Ishikawa (cell line): ENCODE measurements around the gene GAK.

Experiments used
- CEBPB ChIP-seq: IDR thresholded peaks from 2 replicates; pipeline ENCODE4 v1.6.1; 2012
- CREB1 ChIP-seq: IDR thresholded peaks from 2 replicates; pipeline ENCODE4 v1.6.1; 2012; ENCODE audit warnings: low read depth
- EGR1 ChIP-seq: IDR thresholded peaks from 2 replicates; pipeline ENCODE4 v1.6.1; 2012
- EP300 ChIP-seq: IDR thresholded peaks from 2 replicates; pipeline ENCODE4 v1.6.1; 2012; ENCODE audit warnings: borderline replicate concordance
- FOXM1 ChIP-seq: IDR thresholded peaks from 2 replicates; pipeline ENCODE4 v1.6.1; 2012; ENCODE audit warnings: low read depth, borderline replicate concordance
- MAX ChIP-seq: IDR thresholded peaks from 2 replicates; pipeline ENCODE4 v1.6.1; 2012
- NFIC ChIP-seq: IDR thresholded peaks from 2 replicates; pipeline ENCODE4 v1.6.1; 2012
- RAD21 ChIP-seq: IDR thresholded peaks from 2 replicates; pipeline ENCODE4 v1.6.1; 2012; ENCODE audit warnings: low read depth
- REST ChIP-seq: IDR thresholded peaks from 2 replicates; pipeline ENCODE4 v1.6.1; 2012; ENCODE audit warnings: low read depth, mild to moderate bottlenecking
- TAF1 ChIP-seq: IDR thresholded peaks from 2 replicates; pipeline ENCODE4 v1.6.1; 2012; ENCODE audit warnings: low read depth, mild to moderate bottlenecking
- TCF12 ChIP-seq: IDR thresholded peaks from 2 replicates; pipeline ENCODE4 v1.6.1; 2012; ENCODE audit warnings: low read depth
- TEAD4 ChIP-seq: IDR thresholded peaks from 2 replicates; pipeline ENCODE4 v1.6.1; 2012
- USF1 ChIP-seq: IDR thresholded peaks from 2 replicates; pipeline ENCODE4 v1.6.1; 2012
- YY1 ChIP-seq: IDR thresholded peaks from 2 replicates; pipeline ENCODE4 v1.6.1; 2012; ENCODE audit warnings: low read depth
- ZBTB7A ChIP-seq: IDR thresholded peaks from 2 replicates; pipeline ENCODE4 v1.6.1; 2012; ENCODE audit warnings: low read depth

GAK gene

GRCh38 chr4:823176-823760 lies 108.8 kb downstream of the GAK start:
- no peak for TF ChIP-seq MAX
- no peak for TF ChIP-seq FOXM1
- TF ChIP-seq YY1, result no peak
- TF ChIP-seq REST, result no peak
- TF ChIP-seq ZBTB7A, result no peak
- TF ChIP-seq RAD21, result no peak
- no peak for TF ChIP-seq NFIC
- no peak for TF ChIP-seq EGR1
- no peak for TF ChIP-seq CEBPB
- TF ChIP-seq CREB1, result no peak
- TF ChIP-seq TEAD4, result no peak
- no peak for TF ChIP-seq USF1
- TF ChIP-seq EP300, result no peak
- no peak for TF ChIP-seq TAF1
- no peak for TF ChIP-seq TCF12

GRCh38 chr4:822361-823175 lies 109.5 kb downstream of the GAK start:
- no peak for TF ChIP-seq TAF1
- TF ChIP-seq TCF12, result no peak
- TF ChIP-seq ZBTB7A, result no peak
- no peak for TF ChIP-seq EP300
- no peak for TF ChIP-seq REST
- no peak for TF ChIP-seq TEAD4
- TF ChIP-seq MAX, result no peak
- TF ChIP-seq CEBPB, result no peak
- no peak for TF ChIP-seq NFIC
- TF ChIP-seq USF1, result no peak
- TF ChIP-seq FOXM1, result no peak
- TF ChIP-seq RAD21, result no peak
- no peak for TF ChIP-seq EGR1
- TF ChIP-seq YY1, result no peak
- no peak for TF ChIP-seq CREB1

- TF ChIP-seq USF1 (no peak), EGR1 (no peak), FOXM1 (no peak), ZBTB7A (no peak), TAF1 (no peak), EP300 (no peak), TCF12 (no peak), NFIC (no peak), CEBPB (no peak), MAX (no peak), REST (no peak), CREB1 (no peak), TEAD4 (no peak)
Observed at GRCh38 chr4:821631-822030, 110.5 kb downstream of the GAK start.
